SU-DHL-6 (cell line): ENCODE results near the gene MYO1D.

Experiments used
- EZH2phosphoT487 ChIP-seq: fragments of 200-600 bp; sonication (generic), shearing (Covaris generic); conservative IDR thresholded peaks from 2 replicates; pipeline ENCODE4 v1.6.1; 2018; ENCODE audit warnings: mild to moderate bottlenecking, antibody characterized with exemption, low read length, moderate library complexity, mixed read lengths
- TF ChIP-seq, protein P1 (sequence below): fragments of 200-600 bp; sonication (generic); IDR thresholded peaks from one replicate; pipeline ENCODE4 v1.5.1; 2017; ENCODE audit warnings: antibody characterized with exemption, mild to moderate bottlenecking, low read length, moderate library complexity; ENCODE audit not compliant: insufficient read depth, poor library complexity, severe bottlenecking

GRCh38 chr17:32815460-32815859 lies 61.5 kb downstream of the MYO1D start:
- TF ChIP-seq, protein P1, sequence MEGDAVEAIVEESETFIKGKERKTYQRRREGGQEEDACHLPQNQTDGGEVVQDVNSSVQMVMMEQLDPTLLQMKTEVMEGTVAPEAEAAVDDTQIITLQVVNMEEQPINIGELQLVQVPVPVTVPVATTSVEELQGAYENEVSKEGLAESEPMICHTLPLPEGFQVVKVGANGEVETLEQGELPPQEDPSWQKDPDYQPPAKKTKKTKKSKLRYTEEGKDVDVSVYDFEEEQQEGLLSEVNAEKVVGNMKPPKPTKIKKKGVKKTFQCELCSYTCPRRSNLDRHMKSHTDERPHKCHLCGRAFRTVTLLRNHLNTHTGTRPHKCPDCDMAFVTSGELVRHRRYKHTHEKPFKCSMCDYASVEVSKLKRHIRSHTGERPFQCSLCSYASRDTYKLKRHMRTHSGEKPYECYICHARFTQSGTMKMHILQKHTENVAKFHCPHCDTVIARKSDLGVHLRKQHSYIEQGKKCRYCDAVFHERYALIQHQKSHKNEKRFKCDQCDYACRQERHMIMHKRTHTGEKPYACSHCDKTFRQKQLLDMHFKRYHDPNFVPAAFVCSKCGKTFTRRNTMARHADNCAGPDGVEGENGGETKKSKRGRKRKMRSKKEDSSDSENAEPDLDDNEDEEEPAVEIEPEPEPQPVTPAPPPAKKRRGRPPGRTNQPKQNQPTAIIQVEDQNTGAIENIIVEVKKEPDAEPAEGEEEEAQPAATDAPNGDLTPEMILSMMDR = no peak
- TF ChIP-seq EZH2phosphoT487 = no peak
